ENCODE data around the gene DNAI1.

DNA sequence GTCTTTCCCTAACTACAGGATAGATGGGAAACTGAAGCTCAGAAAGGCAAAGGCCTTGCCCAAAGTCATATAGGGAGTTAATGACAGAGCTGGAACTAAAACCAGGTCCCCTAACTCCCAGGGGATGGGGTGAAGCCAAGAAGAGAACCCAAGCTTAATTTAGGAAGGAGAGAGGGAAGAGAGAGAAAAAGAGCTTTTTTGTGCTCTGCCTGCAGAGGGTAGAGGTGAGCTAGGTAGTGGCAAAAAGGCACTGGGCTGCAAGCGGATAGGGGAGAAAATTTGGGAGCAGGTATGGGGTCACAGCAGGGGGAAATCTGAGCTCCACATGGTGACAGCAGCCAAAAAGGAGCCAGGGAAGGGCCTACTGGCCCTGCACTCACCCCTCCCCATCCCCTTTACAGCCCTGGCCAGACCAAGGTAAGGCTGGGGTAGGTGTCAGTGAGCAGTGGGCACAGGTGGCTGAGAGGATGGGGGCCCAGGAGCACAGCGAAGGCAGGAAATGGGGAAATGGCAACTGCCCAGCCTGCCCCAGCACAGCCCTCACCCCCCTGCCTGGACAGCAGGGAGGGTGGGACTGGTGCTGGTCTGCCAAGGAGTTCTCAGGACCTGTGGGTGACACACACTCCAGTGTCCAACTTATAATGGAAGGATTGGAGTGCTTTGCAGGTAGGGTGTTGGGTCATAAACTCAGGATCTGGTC lies 60.9 kb downstream of the DNAI1 start:
- TF ChIP-seq POLR2A (IDR thresholded peaks at IDR 0.05), result no peak
- TF ChIP-seq, protein P1, sequence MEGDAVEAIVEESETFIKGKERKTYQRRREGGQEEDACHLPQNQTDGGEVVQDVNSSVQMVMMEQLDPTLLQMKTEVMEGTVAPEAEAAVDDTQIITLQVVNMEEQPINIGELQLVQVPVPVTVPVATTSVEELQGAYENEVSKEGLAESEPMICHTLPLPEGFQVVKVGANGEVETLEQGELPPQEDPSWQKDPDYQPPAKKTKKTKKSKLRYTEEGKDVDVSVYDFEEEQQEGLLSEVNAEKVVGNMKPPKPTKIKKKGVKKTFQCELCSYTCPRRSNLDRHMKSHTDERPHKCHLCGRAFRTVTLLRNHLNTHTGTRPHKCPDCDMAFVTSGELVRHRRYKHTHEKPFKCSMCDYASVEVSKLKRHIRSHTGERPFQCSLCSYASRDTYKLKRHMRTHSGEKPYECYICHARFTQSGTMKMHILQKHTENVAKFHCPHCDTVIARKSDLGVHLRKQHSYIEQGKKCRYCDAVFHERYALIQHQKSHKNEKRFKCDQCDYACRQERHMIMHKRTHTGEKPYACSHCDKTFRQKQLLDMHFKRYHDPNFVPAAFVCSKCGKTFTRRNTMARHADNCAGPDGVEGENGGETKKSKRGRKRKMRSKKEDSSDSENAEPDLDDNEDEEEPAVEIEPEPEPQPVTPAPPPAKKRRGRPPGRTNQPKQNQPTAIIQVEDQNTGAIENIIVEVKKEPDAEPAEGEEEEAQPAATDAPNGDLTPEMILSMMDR (IDR thresholded peaks at IDR 0.05 in 8 of 11, conservative IDR thresholded peaks at IDR 0.05 in 3 of 11), result no peak
